GM18505 (cell line): ENCODE results near the gene PITRM1.
"Not testable (repeated sequence)": the region's sequence is repeated elsewhere in the genome, so short reads cannot be mapped to it uniquely, and the experiment has no call there.

Experiments used
- ATAC-seq: cut with Tn5 transposase; IDR thresholded peaks from one replicate; pipeline ENCODE4 v1.9.1; 2021; ENCODE audit not compliant: unreplicated experiment
- POLR2A ChIP-seq: IDR thresholded peaks from 4 replicates; pipeline ENCODE4 v1.6.1; 2011; ENCODE audit warnings: borderline replicate concordance; ENCODE audit not compliant: insufficient read depth, insufficient read length; ENCODE audit errors: extremely low read depth

The PITRM1 gene

GRCh38 chr10:3192856-3193635 lies 20.5 kb upstream of the PITRM1 start:
- TF ChIP-seq POLR2A, result no peak
- ATAC-seq, result no peak

GRCh38 chr10:3190817-3191216 lies 18.2 kb upstream of the PITRM1 start:
- ATAC-seq, result no peak
- TF ChIP-seq POLR2A, result no peak

GRCh38 chr10:3187229-3187628 lies 14.6 kb upstream of the PITRM1 start:
- ATAC-seq, result not testable (repeated sequence)

GRCh38 chr10:3186368-3186767 lies 13.8 kb upstream of the PITRM1 start:
- TF ChIP-seq POLR2A, result no peak
- no peak for ATAC-seq

- ATAC-seq, result no peak
- TF ChIP-seq POLR2A, result no peak
These were observed 12.8 kb upstream of the PITRM1 start for GRCh38 chr10:3185386-3185785.

- TF ChIP-seq POLR2A, result no peak
- no peak for ATAC-seq
These were observed 7.9 kb upstream of the PITRM1 start for GRCh38 chr10:3180355-3181025.

GRCh38 chr10:3179174-3179573 lies 6.6 kb upstream of the PITRM1 start:
- no peak for ATAC-seq
- no peak for TF ChIP-seq POLR2A

GRCh38 chr10:3178042-3178441 lies 5.5 kb upstream of the PITRM1 start:
- no peak for TF ChIP-seq POLR2A
- ATAC-seq, result no peak

GRCh38 chr10:3173171-3173878 lies 743 bp upstream of the PITRM1 start:
- TF ChIP-seq POLR2A, result no peak
- peak; percentile 29 for ATAC-seq

- no peak for ATAC-seq
- no peak for TF ChIP-seq POLR2A
These were observed 519 bp downstream of the PITRM1 start for GRCh38 chr10:3172081-3172445.

- not testable (repeated sequence) for ATAC-seq
These were observed 1.1 kb downstream of the PITRM1 start for GRCh38 chr10:3171488-3171887.

GRCh38 chr10:3169673-3170072 lies 2.9 kb downstream of the PITRM1 start:
- no peak for ATAC-seq
- TF ChIP-seq POLR2A, result no peak

GRCh38 chr10:3169271-3169670 lies 3.3 kb downstream of the PITRM1 start:
- ATAC-seq, result no peak

More at GRCh38 chr10:3169271-3169670, 3.3 kb downstream of the PITRM1 start:
- no peak for TF ChIP-seq POLR2A
